HepG2 (cell line): ENCODE results near the gene PTCD1. TPM values are rescaled to one million over a fixed set of nuclear protein-coding genes. Genes with fewer than 3 reads are reported as not detected.

Experiments
- ATAC-seq: fragments of 200-7000 bp; cut with Tn5 transposase; 3 replicates; pipeline ENCODE4 v1.9.1; 2020; ENCODE audit warnings: mild to moderate bottlenecking, moderate library complexity
- BruUV-seq: library from RNA; stranded (reverse); fragments of 400-500 nt; replicated peaks from 2 replicates; lab custom pipeline; 2021; lab: Mats Ljungman, UMichigan
- CTCF ChIA-PET: fragments of 300-600 bp; formaldehyde crosslinking; extraction: SDS; loops from one replicate; lab custom pipeline; 2021; ENCODE audit warnings: low total read pairs, inconsistent platforms, low intra/inter-chr PET ratio; lab: Yijun Ruan, JAX
- POLR2A ChIA-PET: fragments of 350-600 bp; sonication (Branson Sonifier 250); formaldehyde crosslinking; loops from one replicate; lab custom pipeline; 2020; ENCODE audit warnings: antibody characterized with exemption, inconsistent platforms; lab: Yijun Ruan, JAX
- DNase-seq: peaks from one replicate; pipeline ENCODE4 v3.0.0-alpha.2; 2015; ENCODE audit warnings: low spot score
- FAIRE-seq: peaks from 3 replicates; lab custom pipeline; 2011; peaks lifted over from hg19 to GRCh38; lab: Jason Lieb, UNC
- H2AFZ ChIP-seq: one replicate; pipeline ENCODE4 v1.6.1; 2011; ENCODE audit warnings: low read length, inconsistent platforms
- H3K27ac ChIP-seq: fragments of 300-600 bp; 3 replicates; pipeline ENCODE4 v1.8.0; 2011; ENCODE audit warnings: mixed run types, mild to moderate bottlenecking, mixed read lengths, low read length, inconsistent platforms; ENCODE audit not compliant: insufficient read depth; ENCODE audit errors: extremely low read length
- H3K27me3 ChIP-seq, 2 experiments: fragments of 200-600 bp in 1 of 2; 2 replicates in 1 of 2; 3 replicates in 1 of 2; pipeline versions ENCODE4 v1.6.0 to v1.8.0; 2011; ENCODE audit warnings: low read length in 2 of 2, mild to moderate bottlenecking in 2 of 2, moderate library complexity in 2 of 2, inconsistent platforms in 1 of 2; ENCODE audit not compliant: insufficient read depth in 2 of 2, control insufficient read depth in 1 of 2
- H3K36me3 ChIP-seq, 2 experiments: fragments of 200-600 bp in 1 of 2; replicated peaks in 1 of 2; 2 replicates in 1 of 2; 3 replicates in 1 of 2; pipeline versions ENCODE4 v1.5.1 to v1.8.0; 2011; ENCODE audit warnings: low read length in 2 of 2, inconsistent platforms in 1 of 2; ENCODE audit not compliant: insufficient read depth in 2 of 2, control insufficient read depth in 1 of 2
- H3K4me1 ChIP-seq: 2 replicates; pipeline ENCODE4 v1.5.1; 2012; ENCODE audit warnings: low read length, inconsistent platforms; ENCODE audit not compliant: insufficient read depth
- H3K4me2 ChIP-seq: 2 replicates; pipeline ENCODE4 v1.6.0; 2011; ENCODE audit warnings: low read depth, low read length, inconsistent platforms
- H3K4me3 ChIP-seq, 3 experiments: fragments of 200-600 bp in 1 of 3; sonication (generic), shearing (Covaris generic) in 1 of 3; replicated peaks in 1 of 3; 2 replicates each; pipeline ENCODE4 v1.5.1; 2011 to 2016; ENCODE audit warnings: low read length in 3 of 3, inconsistent platforms in 2 of 3, low read depth in 2 of 3, mild to moderate bottlenecking in 2 of 3, control low read depth in 1 of 3, mixed read lengths in 1 of 3; ENCODE audit not compliant: insufficient read depth in 1 of 3
- H3K79me2 ChIP-seq: one replicate; pipeline ENCODE4 v1.6.1; 2011; ENCODE audit warnings: low read length, inconsistent platforms; ENCODE audit not compliant: insufficient read depth
- H3K9ac ChIP-seq: 2 replicates; pipeline ENCODE4 v1.6.0; 2011; ENCODE audit warnings: mild to moderate bottlenecking, low read depth, low read length, inconsistent platforms; ENCODE audit not compliant: insufficient read depth
- H3K9me3 ChIP-seq: 2 replicates; pipeline ENCODE4 v1.5.1; 2012; ENCODE audit warnings: mild to moderate bottlenecking, low read length
- H4K20me1 ChIP-seq: 2 replicates; pipeline ENCODE4 v1.6.0; 2011; ENCODE audit warnings: inconsistent platforms, mild to moderate bottlenecking, low read length, moderate library complexity; ENCODE audit not compliant: insufficient read depth
- BRCA1 ChIP-seq: sonication (generic); formaldehyde crosslinking; IDR thresholded peaks from 2 replicates; pipeline ENCODE4 v1.4.0; 2020; ENCODE audit warnings: missing genetic modification reagents
- FOSL2 ChIP-seq: sonication (generic); formaldehyde crosslinking; IDR thresholded peaks from 2 replicates; pipeline ENCODE4 v1.4.0; 2020; ENCODE audit warnings: missing genetic modification reagents
- GZF1 ChIP-seq: sonication (generic); formaldehyde crosslinking; IDR thresholded peaks from 2 replicates; pipeline ENCODE4 v1.5.1; 2020; ENCODE audit warnings: mild to moderate bottlenecking, missing genetic modification reagents
- KLF11 ChIP-seq: IDR thresholded peaks from 2 replicates; pipeline ENCODE4 v1.6.1; 2016; ENCODE audit warnings: missing compliant biosample characterization
- PHF8 ChIP-seq: sonication (generic); formaldehyde crosslinking; IDR thresholded peaks from 2 replicates; pipeline ENCODE4 v1.5.0; 2020; ENCODE audit warnings: missing genetic modification reagents
- SOX6 ChIP-seq, 2 experiments: fragments of 450-650 bp in 1 of 2; sonication (generic) in 1 of 2; formaldehyde crosslinking in 1 of 2; IDR thresholded peaks; 2 replicates each; pipeline versions ENCODE4 v1.4.0 to v1.6.1; 2017 to 2020; ENCODE audit warnings: antibody characterized with exemption in 1 of 2, mild to moderate bottlenecking in 1 of 2, missing genetic modification reagents in 1 of 2
- TAF15 ChIP-seq: fragments of 200-400 bp; formaldehyde crosslinking; IDR thresholded peaks from one replicate; pipeline ENCODE4 v1.6.1; 2018; ENCODE audit warnings: mild to moderate bottlenecking, low read depth, low read length; ENCODE audit not compliant: poor library complexity, severe bottlenecking
- TEAD2 ChIP-seq: sonication (generic); formaldehyde crosslinking; IDR thresholded peaks from 2 replicates; pipeline ENCODE4 v1.9.0; 2021; ENCODE audit warnings: missing genetic modification reagents
- TSC22D2 ChIP-seq: sonication (generic); formaldehyde crosslinking; IDR thresholded peaks from 2 replicates; pipeline ENCODE4 v1.5.1; 2020; ENCODE audit warnings: missing genetic modification reagents, mild to moderate bottlenecking, borderline replicate concordance
- ZFP90 ChIP-seq: sonication (generic); formaldehyde crosslinking; IDR thresholded peaks from 2 replicates; pipeline ENCODE4 v1.8.0; 2022; ENCODE audit warnings: missing genetic modification reagents, mild to moderate bottlenecking, inconsistent platforms, borderline replicate concordance
- ZNF18 ChIP-seq: sonication (generic); formaldehyde crosslinking; IDR thresholded peaks from 2 replicates; pipeline ENCODE4 v1.8.0; 2022; ENCODE audit warnings: mild to moderate bottlenecking, missing genetic modification reagents; ENCODE audit not compliant: insufficient replicate concordance
- ZNF235 ChIP-seq: sonication (generic); formaldehyde crosslinking; IDR thresholded peaks from 2 replicates; pipeline ENCODE4 v1.8.1; 2023; ENCODE audit warnings: mild to moderate bottlenecking, missing genetic modification reagents, borderline replicate concordance
- ZNF607 ChIP-seq: sonication (generic); formaldehyde crosslinking; IDR thresholded peaks from 2 replicates; pipeline ENCODE4 v1.5.1; 2020; ENCODE audit warnings: missing genetic modification reagents, mild to moderate bottlenecking, borderline replicate concordance
- ZNF747 ChIP-seq: sonication (generic); formaldehyde crosslinking; IDR thresholded peaks from 2 replicates; pipeline ENCODE4 v1.8.1; 2023; ENCODE audit warnings: missing genetic modification reagents, mild to moderate bottlenecking, borderline replicate concordance
- ZNF788 ChIP-seq: sonication (generic); formaldehyde crosslinking; IDR thresholded peaks from 2 replicates; pipeline ENCODE4 v1.5.0; 2020; ENCODE audit warnings: mild to moderate bottlenecking, missing genetic modification reagents, borderline replicate concordance
- WGBS: methylation state at CpG from one replicate; pipeline ENCODE4 v1.1.6; 2017; ENCODE audit warnings: low lambda C conversion rate; 5-methylcytosine and 5-hydroxymethylcytosine counted together
- in situ Hi-C: cut with HindIII; loops from 2 replicates; pipeline ENCODE4 v1.10.0; 2017; ENCODE audit warnings: low pct_unique_long_range_greater_than_20kb; ENCODE audit not compliant: extremely low pct_ligation_motif_present
- intact Hi-C: fragments of 100-400 bp; cut with micrococcal nuclease; formaldehyde crosslinking; loops from one replicate; pipeline ENCODE4 v1.10.0; 2022; ENCODE audit not compliant: unreplicated experiment
- polyA plus RNA-seq, 8 experiments: library from polyadenylated mRNA; depleted of rRNA in 3 of 8; stranded (reverse) in 7 of 8; unstranded in 1 of 8; fragments of >200 nt; fragmentation: Illumina TruSeq in 4 of 8; extraction: Trizol in 4 of 8; gene quantifications; 2 replicates each; pipeline versions ENCODE4 v1.2.1 to v1.2.3, GENCODE V29; 2011 to 2016; ENCODE audit warnings: low read depth in 4 of 8, missing spikeins in 1 of 8, mixed read lengths in 1 of 8; ENCODE audit not compliant: insufficient read depth in 1 of 8
- total RNA-seq, 5 experiments: library from RNA; depleted of rRNA; stranded (reverse); fragments of >200 nt; fragmentation: Illumina TruSeq; extraction: Trizol; gene quantifications; 2 replicates each; pipeline ENCODE4 v1.2.3, GENCODE V29; 2016; ENCODE audit warnings: low read depth in 1 of 5
- TF ChIP-seq, protein P1 (sequence below): sonication (generic); formaldehyde crosslinking; IDR thresholded peaks from 2 replicates; pipeline ENCODE4 v1.8.1; 2022; ENCODE audit warnings: mild to moderate bottlenecking, missing genetic modification reagents
- TF ChIP-seq, protein P2 (sequence below): sonication (generic); formaldehyde crosslinking; IDR thresholded peaks from 2 replicates; pipeline ENCODE4 v1.9.0; 2021; ENCODE audit warnings: missing genetic modification reagents, borderline replicate concordance
- TF ChIP-seq, protein P3 (sequence below): sonication (generic); formaldehyde crosslinking; IDR thresholded peaks from 2 replicates; pipeline ENCODE4 v1.4.0; 2020; ENCODE audit warnings: missing genetic modification reagents

Gene PTCD1
- total and polyA plus RNA-seq, 2 of the 13 experiments (the other 11 are each of a cell fraction or from before 2014, with no cell fraction given): 3.0 to 8.4 TPM

DNA sequence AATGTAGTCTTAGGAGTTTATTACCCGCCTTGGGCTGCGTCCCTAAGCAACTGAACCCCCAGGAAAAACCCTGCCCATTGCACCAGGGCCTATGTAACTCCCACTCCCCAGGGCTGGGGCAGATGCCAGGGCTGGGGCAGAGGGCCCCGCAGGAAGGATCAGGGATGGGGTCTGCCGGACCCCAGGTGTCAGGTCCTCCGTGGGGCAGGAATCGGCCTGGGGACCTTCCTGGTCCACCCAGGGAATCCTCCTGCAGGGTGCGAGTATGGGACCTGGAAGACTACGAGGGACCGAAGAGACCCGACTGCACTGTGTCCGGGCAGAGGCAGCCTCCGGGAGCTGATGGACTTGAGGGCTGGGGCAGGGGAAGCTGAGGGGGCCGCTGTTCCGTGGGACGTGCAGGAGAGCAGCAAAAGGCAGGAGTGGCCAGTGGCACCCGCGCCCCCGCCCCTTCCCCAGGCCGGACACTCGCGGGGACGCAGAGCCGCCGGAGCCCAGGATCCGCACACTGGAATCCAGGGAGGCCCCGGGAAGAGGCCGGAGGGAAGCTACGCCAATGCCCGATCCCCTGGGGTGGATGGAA is 29.8 kb upstream of the PTCD1 start:
- POLR2A ChIA-PET: interaction anchor here (1.1 kb wide), 1 partner anchor 32 kb away, joined by 3 read pairs; no protein-coding TSS in a partner anchor
- DNase-seq (no peak), ATAC-seq (no peak), FAIRE-seq (no peak)
- Histone ChIP-seq H3K4me1 (peaks cover 40% of the 10 kb centered on the region), H3K9me3 (no peaks in the 10 kb centered on the region), H3K27ac (no peak overlapping the region), H3K4me3 (no peak overlapping the region), H2AFZ (no peak overlapping the region), H3K4me2 (no peak overlapping the region), H3K79me2 (peaks cover 32% of the 10 kb centered on the region), H4K20me1 (peaks cover 4% of the 10 kb centered on the region; the same call in 1 of the 2 replicates), H3K27me3 (no peaks in the 10 kb centered on the region; a peak in 1 of 5 replicates), H3K9ac (no peak overlapping the region), H3K36me3 (peaks cover 0 to 4% of the 10 kb centered on the region in 2 experiments; a peak in 3 of 5 replicates)
- BruUV-seq: no TSS peak
- 87% methylated on average over 22 of the region's 29 CpGs for WGBS
- intact Hi-C loops (no loop called here), in situ Hi-C loops (no loop called here)
- CTCF ChIA-PET: no interaction called here
- TF ChIP-seq, protein P1, sequence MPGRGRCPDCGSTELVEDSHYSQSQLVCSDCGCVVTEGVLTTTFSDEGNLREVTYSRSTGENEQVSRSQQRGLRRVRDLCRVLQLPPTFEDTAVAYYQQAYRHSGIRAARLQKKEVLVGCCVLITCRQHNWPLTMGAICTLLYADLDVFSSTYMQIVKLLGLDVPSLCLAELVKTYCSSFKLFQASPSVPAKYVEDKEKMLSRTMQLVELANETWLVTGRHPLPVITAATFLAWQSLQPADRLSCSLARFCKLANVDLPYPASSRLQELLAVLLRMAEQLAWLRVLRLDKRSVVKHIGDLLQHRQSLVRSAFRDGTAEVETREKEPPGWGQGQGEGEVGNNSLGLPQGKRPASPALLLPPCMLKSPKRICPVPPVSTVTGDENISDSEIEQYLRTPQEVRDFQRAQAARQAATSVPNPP (CRISPR knock-in tag): no peak
- TF ChIP-seq KLF11 (CRISPR knock-in tag): no peak
- TF ChIP-seq, protein P2, sequence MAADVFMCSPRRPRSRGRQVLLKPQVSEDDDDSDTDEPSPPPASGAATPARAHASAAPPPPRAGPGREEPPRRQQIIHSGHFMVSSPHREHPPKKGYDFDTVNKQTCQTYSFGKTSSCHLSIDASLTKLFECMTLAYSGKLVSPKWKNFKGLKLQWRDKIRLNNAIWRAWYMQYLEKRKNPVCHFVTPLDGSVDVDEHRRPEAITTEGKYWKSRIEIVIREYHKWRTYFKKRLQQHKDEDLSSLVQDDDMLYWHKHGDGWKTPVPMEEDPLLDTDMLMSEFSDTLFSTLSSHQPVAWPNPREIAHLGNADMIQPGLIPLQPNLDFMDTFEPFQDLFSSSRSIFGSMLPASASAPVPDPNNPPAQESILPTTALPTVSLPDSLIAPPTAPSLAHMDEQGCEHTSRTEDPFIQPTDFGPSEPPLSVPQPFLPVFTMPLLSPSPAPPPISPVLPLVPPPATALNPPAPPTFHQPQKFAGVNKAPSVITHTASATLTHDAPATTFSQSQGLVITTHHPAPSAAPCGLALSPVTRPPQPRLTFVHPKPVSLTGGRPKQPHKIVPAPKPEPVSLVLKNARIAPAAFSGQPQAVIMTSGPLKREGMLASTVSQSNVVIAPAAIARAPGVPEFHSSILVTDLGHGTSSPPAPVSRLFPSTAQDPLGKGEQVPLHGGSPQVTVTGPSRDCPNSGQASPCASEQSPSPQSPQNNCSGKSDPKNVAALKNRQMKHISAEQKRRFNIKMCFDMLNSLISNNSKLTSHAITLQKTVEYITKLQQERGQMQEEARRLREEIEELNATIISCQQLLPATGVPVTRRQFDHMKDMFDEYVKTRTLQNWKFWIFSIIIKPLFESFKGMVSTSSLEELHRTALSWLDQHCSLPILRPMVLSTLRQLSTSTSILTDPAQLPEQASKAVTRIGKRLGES (CRISPR knock-in tag): no peak
- no peak for TF ChIP-seq ZNF747 (CRISPR knock-in tag)
- TF ChIP-seq TAF15: no peak
- no peak for TF ChIP-seq PHF8
- TF ChIP-seq SOX6 (IDR thresholded peaks at IDR 0.05): no peak
- TF ChIP-seq SOX6 (CRISPR knock-in tag; IDR thresholded peaks at IDR 0.05): no peak
- TF ChIP-seq FOSL2 (CRISPR knock-in tag): no peak
- no peak for TF ChIP-seq ZNF18 (CRISPR knock-in tag)
- no peak for TF ChIP-seq ZNF235 (CRISPR knock-in tag)
- TF ChIP-seq, protein P3, sequence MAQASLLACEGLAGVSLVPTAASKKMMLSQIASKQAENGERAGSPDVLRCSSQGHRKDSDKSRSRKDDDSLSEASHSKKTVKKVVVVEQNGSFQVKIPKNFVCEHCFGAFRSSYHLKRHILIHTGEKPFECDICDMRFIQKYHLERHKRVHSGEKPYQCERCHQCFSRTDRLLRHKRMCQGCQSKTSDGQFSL: no peak
- TF ChIP-seq ZNF607 (CRISPR knock-in tag): no peak
- TF ChIP-seq ZFP90 (CRISPR knock-in tag): no peak
- TF ChIP-seq TSC22D2: no peak
- no peak for TF ChIP-seq BRCA1 (CRISPR knock-in tag)
- no peak for TF ChIP-seq TEAD2 (CRISPR knock-in tag)
- TF ChIP-seq GZF1 (CRISPR knock-in tag): no peak
- no peak for TF ChIP-seq ZNF788 (CRISPR knock-in tag)
